B cell (primary cell): ENCODE results near the gene POLE. TPM values are rescaled to one million over a fixed set of nuclear protein-coding genes. Genes with fewer than 3 reads are reported as not detected.

ENCODE experiments used
- ATAC-seq: fragments of 200-7000 bp; cut with Tn5 transposase; one replicate; pipeline ENCODE4 v1.10.0; 2021; ENCODE audit warnings: low read depth, mild to moderate bottlenecking, moderate number of reproducible peaks, moderate library complexity
- CTCF ChIA-PET: fragments of 350-600 bp; sonication (Branson Sonifier 250); formaldehyde crosslinking; loops from one replicate; lab custom pipeline; 2021; ENCODE audit warnings: antibody characterized with exemption, inconsistent platforms; lab: Charles Lee
- POLR2A ChIA-PET: fragments of 350-600 bp; sonication (Branson Sonifier 250); formaldehyde crosslinking; loops from one replicate; lab custom pipeline; 2021; ENCODE audit warnings: antibody characterized with exemption; lab: Charles Lee
- DNase-seq: peaks from one replicate; pipeline ENCODE4 v3.0.0; 2013
- H2AFZ ChIP-seq: 2 replicates; pipeline ENCODE4 v1.6.1; 2012; ENCODE audit warnings: mild to moderate bottlenecking, low read depth, low read length; ENCODE audit not compliant: insufficient read depth, poor library complexity, severe bottlenecking
- H3K27ac ChIP-seq, 2 donors: 1 replicate in 1 of 2; 2 replicates in 1 of 2; pipeline ENCODE4 v1.5.1; 2012 to 2013; ENCODE audit warnings: low read length in 2 of 2, mild to moderate bottlenecking in 2 of 2, moderate library complexity in 1 of 2
- H3K27me3 ChIP-seq, 4 experiments: fragments of 200-600 bp in 1 of 4; sonication (generic) in 1 of 4; replicated peaks in 1 of 4; 1 replicate in 2 of 4; 2 replicates in 2 of 4; pipeline versions ENCODE4 v1.6.1 to v1.7.0; 2013 to 2016; ENCODE audit warnings: low read length in 3 of 4, mild to moderate bottlenecking in 2 of 4, mixed read lengths in 1 of 4, moderate library complexity in 1 of 4; ENCODE audit not compliant: insufficient read depth in 4 of 4, control insufficient read depth in 3 of 4; ENCODE audit errors: control extremely low read depth in 1 of 4
- H3K36me3 ChIP-seq, 2 experiments: replicated peaks in 1 of 2; 1 replicate in 1 of 2; 2 replicates in 1 of 2; pipeline versions ENCODE4 v1.6.1 to v1.7.1; 2013; ENCODE audit warnings: low read length in 1 of 2; ENCODE audit not compliant: insufficient read depth in 2 of 2, control insufficient read depth in 1 of 2; ENCODE audit errors: control extremely low read depth in 1 of 2, extremely low read depth in 1 of 2
- H3K4me1 ChIP-seq, 2 donors: fragments of 200-600 bp in 1 of 2; sonication (generic) in 1 of 2; 1 replicate in 1 of 2; 2 replicates in 1 of 2; pipeline versions ENCODE4 v1.5.1 to v1.6.1; 2013 to 2017; ENCODE audit warnings: low read length in 2 of 2; ENCODE audit not compliant: control insufficient read depth in 2 of 2, insufficient read depth in 2 of 2
- H3K4me2 ChIP-seq: replicated peaks from 2 replicates; pipeline ENCODE3; 2012; ENCODE audit warnings: mild to moderate bottlenecking, low read depth, low read length; ENCODE audit not compliant: poor library complexity, severe bottlenecking
- H3K4me3 ChIP-seq, 5 experiments: fragments of 200-600 bp in 1 of 5; sonication (generic) in 1 of 5; 1 replicate in 3 of 5; 2 replicates in 2 of 5; pipeline versions ENCODE4 v1.5.1 to v1.7.0; 2011 to 2016; ENCODE audit warnings: low read length in 4 of 5, mild to moderate bottlenecking in 4 of 5, low read depth in 2 of 5, control low read depth in 1 of 5, moderate library complexity in 1 of 5; ENCODE audit not compliant: insufficient read depth in 1 of 5; ENCODE audit errors: control extremely low read depth in 1 of 5, extremely low read depth in 1 of 5
- H3K79me2 ChIP-seq: fragments of 200-600 bp; sonication (generic); one replicate; pipeline ENCODE4 v1.6.0; 2016; ENCODE audit warnings: low read length; ENCODE audit not compliant: control insufficient read depth, insufficient read depth
- H3K9ac ChIP-seq: fragments of 200-600 bp; sonication (generic); 2 replicates; pipeline ENCODE4 v1.6.1; 2017; ENCODE audit warnings: mild to moderate bottlenecking, low read length, moderate library complexity
- H3K9me3 ChIP-seq, 3 donors: one replicate each; pipeline versions ENCODE4 v1.6.1 to v1.7.1; 2013; ENCODE audit warnings: low read length in 2 of 3; ENCODE audit not compliant: control insufficient read depth in 2 of 3, insufficient read depth in 1 of 3; ENCODE audit errors: control extremely low read depth in 1 of 3
- H4K20me1 ChIP-seq: 2 replicates; pipeline ENCODE4 v1.6.0; 2012; ENCODE audit warnings: mild to moderate bottlenecking, low read length; ENCODE audit not compliant: insufficient read depth, control insufficient read depth, poor library complexity, severe bottlenecking
- H3K27ac Mint-ChIP-seq: one replicate; pipeline ENCODE4 v1.8.0; 2021; ENCODE audit warnings: mixed read lengths
- H3K27me3 Mint-ChIP-seq: one replicate; pipeline ENCODE4 v1.8.0; 2021; ENCODE audit warnings: mixed read lengths
- H3K4me1 Mint-ChIP-seq: one replicate; pipeline ENCODE4 v1.8.0; 2021; ENCODE audit warnings: mixed read lengths
- H3K4me3 Mint-ChIP-seq: one replicate; pipeline ENCODE4 v1.8.0; 2021; ENCODE audit warnings: mixed read lengths
- H3K9me3 Mint-ChIP-seq: one replicate; pipeline ENCODE4 v1.8.0; 2022; ENCODE audit warnings: mixed read lengths; ENCODE audit not compliant: insufficient read depth
- CTCF ChIP-seq: fragments of 200-600 bp; IDR thresholded peaks from one replicate; pipeline ENCODE4 v1.8.0; 2022; ENCODE audit warnings: antibody characterized with exemption, mild to moderate bottlenecking
- EZH2 ChIP-seq: IDR thresholded peaks from 2 replicates; pipeline ENCODE4 v1.6.1; 2012; ENCODE audit warnings: borderline replicate concordance, low read depth, mild to moderate bottlenecking, moderate library complexity, low read length; ENCODE audit not compliant: insufficient read depth, poor library complexity, severe bottlenecking
- WGBS: methylation state at CpG from one replicate; pipeline ENCODE4 v1.1.5; 2013; ENCODE audit warnings: missing lambda C conversion rate; ENCODE audit not compliant: insufficient coverage; 5-methylcytosine and 5-hydroxymethylcytosine counted together
- intact Hi-C: fragments of 100-400 bp; cut with micrococcal nuclease; formaldehyde crosslinking; loops from one replicate; pipeline ENCODE4 v1.10.0; 2022
- polyA plus RNA-seq: library from polyadenylated mRNA; depleted of rRNA; stranded (reverse); fragments of >200 nt; gene quantifications from 2 replicates; pipeline ENCODE4 v1.2.3, GENCODE V29; 2012
- total RNA-seq, 2 donors: library from RNA; stranded (reverse); fragments of 120-200 nt in 1 of 2; gene quantifications; 1 replicate in 1 of 2; 2 replicates in 1 of 2; pipeline versions ENCODE4 v1.2.3 to v1.2.4, GENCODE V29; 2013 to 2022

Gene POLE
- total and polyA plus RNA-seq, 2 donors (not counting 1 experiment from before 2014, with no cell fraction given): 32.0 to 62.0 TPM

- Histone ChIP-seq H3K27ac (no peak within 1 kb of the TSS), H3K4me3 (peak within 1 kb of the TSS in 3 of 5 experiments; percentile 27 to 32 (median 28)), H4K20me1 (no peaks in the 10 kb centered on the region), H3K27me3 (peaks cover 0 to 38% (median 21%) of the 10 kb centered on the region in 4 experiments), H3K9ac (no peak within 1 kb of the TSS), H3K4me2 (peak within 1 kb of the TSS; percentile 70), H3K9me3 (peaks cover 0 to 12% (median 0%) of the 10 kb centered on the region in 3 donors), H3K36me3 (no peaks in the 10 kb centered on the region), H3K4me1 (peaks cover 16 to 17% of the 10 kb centered on the region in 2 donors), H3K79me2 (no peaks in the 10 kb centered on the region), H2AFZ (peak within 1 kb of the TSS; percentile 68)
- Mint-ChIP-seq H3K4me3 (peak within 1 kb of the TSS; percentile 63), H3K4me1 (peaks cover 10% of the 10 kb centered on the region), H3K9me3 (no peaks in the 10 kb centered on the region), H3K27me3 (peaks cover 44% of the 10 kb centered on the region), H3K27ac (no peak within 1 kb of the TSS)
- TF ChIP-seq EZH2 (no peak), CTCF (no peak)
- intact Hi-C loops: no loop called here
- peak; percentile 16 for ATAC-seq
- 16% methylated on average over 35 of the region's 35 CpGs for WGBS
- DNase-seq: no peak
- ChIA-PET POLR2A (interaction anchor here (0.6 kb wide), 1 partner anchor 223 kb away, joined by 4 read pairs; no protein-coding TSS in a partner anchor), CTCF (interaction anchor here (1.6 to 1.7 kb wide), 2 partner anchors 195 to 456 kb away, joined by 4 to 7 read pairs; no protein-coding TSS in a partner anchor)
Measured at GRCh38 chr12:132610051-132610759, 76.9 kb downstream of the POLE start, which contains the start of gene LRCOL1. Gene LRCOL1 (minus strand): TSS chr12:132610582. CDS start chr12:132606251, 4,331 bp downstream.
